HS-5 (cell line): Measurements from ENCODE around the gene ALG1L2.
"Not testable (repeated sequence)": the region's sequence is repeated elsewhere in the genome, so short reads cannot be mapped to it uniquely, and the experiment has no call there.

Experiments
- DNase-seq: peaks from one replicate; pipeline ENCODE4 v3.0.0-alpha.2; 2012; ENCODE audit warnings: low read depth

Gene ALG1L2

GRCh38 chr3:130125406-130125805 is 43.8 kb downstream of the ALG1L2 start:
- DNase-seq: not testable (repeated sequence)

DNA sequence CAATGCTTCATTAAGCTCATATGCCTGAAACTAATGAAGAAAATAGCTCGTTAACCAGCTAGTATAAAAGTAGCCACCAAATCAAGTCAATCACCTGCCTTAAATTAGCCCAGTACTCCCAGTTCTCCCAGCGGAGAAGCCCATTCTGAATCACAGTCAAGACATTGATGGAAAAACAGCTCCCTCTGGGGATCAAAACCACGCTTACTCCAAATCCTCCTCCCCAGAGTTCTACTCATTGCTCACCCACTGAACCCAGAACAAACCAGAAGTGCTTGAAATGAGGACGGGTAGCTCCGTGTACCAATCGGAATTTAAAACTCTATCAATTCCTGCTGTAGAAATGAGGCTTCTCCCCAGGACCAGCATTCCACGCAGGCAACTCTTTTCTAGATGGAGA is 54.7 kb downstream of the ALG1L2 start:
- not testable (repeated sequence) for DNase-seq

DNA sequence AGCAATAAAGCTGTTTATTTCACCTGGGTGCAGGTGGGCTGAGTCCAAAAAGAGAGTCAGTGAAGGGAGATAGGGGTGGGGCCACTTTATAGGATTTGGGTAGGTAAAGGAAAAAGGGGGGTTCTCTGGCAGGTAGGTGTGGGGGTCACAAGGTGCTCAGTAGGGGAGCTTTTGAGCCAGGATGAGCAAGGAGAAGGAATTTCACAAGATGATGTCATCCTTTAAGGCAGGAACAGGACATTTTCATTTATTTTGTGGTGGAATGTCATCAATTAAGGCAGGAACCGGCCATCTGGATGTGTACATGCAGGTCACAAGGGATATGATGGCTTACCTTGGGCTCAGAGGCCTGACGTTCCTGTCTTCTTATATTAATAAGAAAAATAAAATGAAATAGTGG is 56.1 kb downstream of the ALG1L2 start:
- DNase-seq: not testable (repeated sequence)

DNA sequence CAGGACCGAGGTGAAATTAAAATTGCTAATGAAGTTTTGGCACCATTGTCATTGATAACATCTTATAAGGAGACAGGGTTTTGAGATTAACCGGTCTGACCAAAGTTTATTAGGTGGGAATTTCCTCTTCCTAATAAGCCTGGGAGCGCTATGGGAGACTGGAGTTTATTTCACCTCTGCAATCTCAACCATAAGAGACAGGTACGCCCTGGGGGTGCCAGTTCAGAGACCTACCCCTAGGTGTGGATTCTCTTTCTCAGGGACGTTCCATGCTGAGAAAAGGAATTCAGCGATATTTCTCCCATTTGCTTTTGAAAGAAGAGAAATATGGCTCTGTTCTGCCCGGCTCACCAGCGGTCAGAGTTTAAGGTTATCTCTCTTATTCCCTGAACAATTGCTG is 57.4 kb downstream of the ALG1L2 start:
- DNase-seq: not testable (repeated sequence)

DNA sequence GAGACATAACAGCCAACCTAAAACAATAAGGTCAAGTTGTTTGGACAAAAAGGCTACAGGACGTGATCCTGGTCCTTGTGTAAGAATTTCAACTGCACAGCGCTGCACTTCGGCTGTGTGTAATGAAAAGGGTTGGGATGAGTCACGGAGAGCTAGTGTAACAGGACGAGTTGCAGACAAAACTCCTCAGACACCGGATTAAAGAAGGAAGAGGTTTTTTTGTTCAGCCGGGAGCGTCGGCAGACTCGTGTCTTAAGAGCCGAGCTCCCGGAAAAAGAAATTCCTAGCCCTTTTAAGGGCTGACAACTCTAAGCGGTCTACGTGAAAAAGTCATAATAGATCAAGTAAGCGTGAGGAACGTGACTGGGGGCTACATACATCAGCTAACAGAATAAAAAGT is 59.1 kb downstream of the ALG1L2 start:
- not testable (repeated sequence) for DNase-seq

GRCh38 chr3:130143648-130144327 is 62.2 kb downstream of the ALG1L2 start:
- DNase-seq: not testable (repeated sequence)

DNA sequence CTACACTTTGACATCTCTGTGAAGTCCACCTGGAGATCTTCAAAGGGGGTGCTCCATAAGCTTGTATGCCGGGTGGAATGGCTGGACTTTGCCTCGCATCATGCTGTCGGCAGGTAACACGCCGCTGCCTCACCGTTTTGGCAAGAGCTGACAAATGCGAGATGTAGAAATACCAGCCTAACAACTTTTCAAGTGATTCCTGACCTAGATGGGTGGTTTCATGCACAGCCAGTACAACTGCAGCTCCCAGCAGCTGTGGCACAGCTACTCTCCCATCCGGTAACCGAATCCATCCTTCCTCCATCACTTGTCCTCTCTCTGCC is 62.7 kb downstream of the ALG1L2 start:
- not testable (repeated sequence) for DNase-seq

DNA sequence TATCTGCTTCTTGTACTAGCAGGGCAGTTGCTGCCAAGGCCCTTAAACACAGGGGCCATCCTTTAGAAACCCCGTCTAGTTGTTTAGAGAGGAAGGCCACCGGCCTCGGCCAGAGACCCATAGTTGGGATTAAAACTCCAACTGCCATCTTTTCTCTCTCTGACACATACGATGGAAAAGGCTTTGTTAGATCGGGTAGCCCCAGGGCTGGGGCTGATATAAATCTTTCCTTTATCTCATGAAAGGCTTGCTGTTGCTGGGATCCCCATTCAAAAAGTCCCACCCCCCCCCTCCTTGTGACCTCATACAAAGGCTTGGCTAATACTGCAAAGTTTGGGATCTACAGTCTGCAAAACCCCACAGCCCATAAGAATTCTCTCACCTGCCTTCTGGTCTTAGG is 63.8 kb downstream of the ALG1L2 start:
- not testable (repeated sequence) for DNase-seq

GRCh38 chr3:130146465-130146864 is 64.8 kb downstream of the ALG1L2 start:
- DNase-seq: not testable (repeated sequence)
